Calu3 (cell line): ENCODE results near the gene TRIO. TPM values are rescaled to one million over a fixed set of nuclear protein-coding genes. Genes with fewer than 3 reads are reported as not detected.

Experiments used
- BruUV-seq: library from RNA; stranded (reverse); fragments of 400-500 nt; replicated peaks from 2 replicates; lab custom pipeline; 2021; lab: Mats Ljungman, UMichigan
- CTCF ChIA-PET: fragments of 300-600 bp; sonication (Branson Sonifier 250); formaldehyde crosslinking; loops from one replicate; lab custom pipeline; 2022; ENCODE audit warnings: antibody characterized with exemption; lab: Charles Lee
- DNase-seq: peaks from one replicate; pipeline ENCODE4 v3.0.0; 2022
- H3K27ac Mint-ChIP-seq: one replicate; pipeline ENCODE4 v1.8.0; 2022; ENCODE audit warnings: mixed read lengths; ENCODE audit not compliant: unreplicated experiment
- H3K27me3 Mint-ChIP-seq: one replicate; pipeline ENCODE4 v1.8.0; 2022; ENCODE audit warnings: mixed read lengths; ENCODE audit not compliant: unreplicated experiment
- H3K36me3 Mint-ChIP-seq: one replicate; pipeline ENCODE4 v1.8.0; 2022; ENCODE audit warnings: mild to moderate bottlenecking, moderate library complexity, mixed read lengths; ENCODE audit not compliant: insufficient read depth, unreplicated experiment
- H3K4me1 Mint-ChIP-seq: one replicate; pipeline ENCODE4 v1.8.0; 2022; ENCODE audit warnings: mild to moderate bottlenecking, low read depth, mixed read lengths; ENCODE audit not compliant: unreplicated experiment
- H3K4me3 Mint-ChIP-seq: one replicate; pipeline ENCODE4 v1.8.0; 2022; ENCODE audit warnings: mild to moderate bottlenecking, low read depth, moderate library complexity, mixed read lengths; ENCODE audit not compliant: unreplicated experiment
- H3K9me3 Mint-ChIP-seq: one replicate; pipeline ENCODE4 v1.8.0; 2022; ENCODE audit warnings: low read depth, mixed read lengths; ENCODE audit not compliant: unreplicated experiment
- intact Hi-C: fragments of 100-400 bp; cut with micrococcal nuclease; formaldehyde crosslinking; loops from one replicate; pipeline ENCODE4 v1.10.0; 2022; ENCODE audit not compliant: unreplicated experiment
- total RNA-seq: library from RNA; stranded (reverse); gene quantifications from 2 replicates; pipeline ENCODE4 v1.2.3, GENCODE V29; 2022
- TF ChIP-seq, protein P1 (sequence below): fragments of 200-600 bp; IDR thresholded peaks from one replicate; pipeline ENCODE4 v1.8.0; 2022; ENCODE audit warnings: antibody characterized with exemption; ENCODE audit not compliant: unreplicated experiment

The TRIO gene
- total RNA-seq, 1 experiment from 2014 or later: 183 TPM

DNA sequence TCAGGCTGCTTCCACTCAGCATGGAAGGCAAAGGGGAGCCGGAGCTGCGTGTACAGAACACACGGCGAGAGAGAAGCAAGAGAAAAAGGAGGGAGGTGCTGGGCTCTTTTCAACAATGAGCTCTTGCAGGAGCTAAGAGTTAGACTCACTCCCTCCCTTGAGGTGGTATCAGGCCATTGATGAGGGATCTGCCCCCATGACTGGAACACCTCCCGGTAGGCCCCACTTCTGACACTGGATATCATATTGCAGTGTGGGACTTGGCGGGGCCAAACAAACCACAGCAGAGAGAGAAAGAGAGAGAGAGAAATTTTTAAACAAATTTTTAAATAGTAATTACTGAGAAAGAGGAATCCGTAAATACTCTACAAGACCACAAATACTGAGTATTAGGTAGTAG lies 182.2 kb downstream of the TRIO start:
- no peaks in the 10 kb centered on the region for H3K4me1 Mint-ChIP-seq
- H3K27ac Mint-ChIP-seq: no peak overlapping the region
- no TSS peak for BruUV-seq
- intact Hi-C loops: no loop called here
- TF ChIP-seq, protein P1, sequence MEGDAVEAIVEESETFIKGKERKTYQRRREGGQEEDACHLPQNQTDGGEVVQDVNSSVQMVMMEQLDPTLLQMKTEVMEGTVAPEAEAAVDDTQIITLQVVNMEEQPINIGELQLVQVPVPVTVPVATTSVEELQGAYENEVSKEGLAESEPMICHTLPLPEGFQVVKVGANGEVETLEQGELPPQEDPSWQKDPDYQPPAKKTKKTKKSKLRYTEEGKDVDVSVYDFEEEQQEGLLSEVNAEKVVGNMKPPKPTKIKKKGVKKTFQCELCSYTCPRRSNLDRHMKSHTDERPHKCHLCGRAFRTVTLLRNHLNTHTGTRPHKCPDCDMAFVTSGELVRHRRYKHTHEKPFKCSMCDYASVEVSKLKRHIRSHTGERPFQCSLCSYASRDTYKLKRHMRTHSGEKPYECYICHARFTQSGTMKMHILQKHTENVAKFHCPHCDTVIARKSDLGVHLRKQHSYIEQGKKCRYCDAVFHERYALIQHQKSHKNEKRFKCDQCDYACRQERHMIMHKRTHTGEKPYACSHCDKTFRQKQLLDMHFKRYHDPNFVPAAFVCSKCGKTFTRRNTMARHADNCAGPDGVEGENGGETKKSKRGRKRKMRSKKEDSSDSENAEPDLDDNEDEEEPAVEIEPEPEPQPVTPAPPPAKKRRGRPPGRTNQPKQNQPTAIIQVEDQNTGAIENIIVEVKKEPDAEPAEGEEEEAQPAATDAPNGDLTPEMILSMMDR: no peak
- CTCF ChIA-PET: interaction anchor here (0.6 kb wide), 1 partner anchor 337 kb away, joined by 3 read pairs; no protein-coding TSS in a partner anchor
- no peak for DNase-seq
- no peak overlapping the region for H3K4me3 Mint-ChIP-seq
- no peaks in the 10 kb centered on the region for H3K9me3 Mint-ChIP-seq
- peaks cover 13% of the 10 kb centered on the region for H3K36me3 Mint-ChIP-seq
- H3K27me3 Mint-ChIP-seq: no peaks in the 10 kb centered on the region

DNA sequence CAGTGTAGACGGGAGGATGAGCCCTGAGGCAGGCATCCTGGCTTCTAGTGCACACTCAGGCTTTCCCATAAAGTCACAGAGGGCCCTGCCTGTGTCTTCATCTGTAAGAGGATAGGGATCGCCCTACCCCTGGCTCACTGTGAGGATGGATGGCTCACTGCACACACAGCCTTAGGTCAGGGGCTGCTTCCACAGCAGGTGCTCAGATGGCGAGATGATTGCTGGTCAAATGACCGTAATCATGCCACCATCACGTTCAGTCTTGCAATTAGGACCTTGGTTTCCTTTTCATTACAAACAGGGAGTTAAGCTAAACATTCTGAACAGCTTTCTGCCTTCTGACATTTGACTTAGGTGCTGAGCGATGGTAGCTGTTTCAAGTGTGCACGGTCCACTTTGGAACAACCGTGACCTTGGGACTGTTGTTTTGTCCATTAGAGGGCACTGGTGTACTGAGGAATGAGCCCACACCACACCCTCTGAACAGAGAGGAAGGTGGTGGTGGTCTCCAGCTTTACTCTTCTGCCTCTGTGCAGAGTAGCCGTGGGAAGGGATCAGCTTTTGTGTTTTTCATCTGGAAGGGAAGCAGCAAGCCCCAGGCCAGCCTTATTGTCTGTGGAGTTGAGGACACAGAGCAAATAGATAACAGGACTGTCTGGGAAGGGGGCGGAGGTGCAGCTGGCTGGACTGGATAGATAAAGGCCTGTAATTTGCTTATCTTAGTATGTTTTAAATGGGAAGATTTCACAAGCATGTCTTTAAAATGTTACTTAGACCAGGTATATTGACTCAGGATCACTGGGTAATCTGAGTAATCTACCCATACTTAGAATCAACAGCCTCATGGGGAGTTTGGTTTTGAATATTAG lies 183.1 kb downstream of the TRIO start:
- CTCF ChIA-PET: no interaction called here
- Mint-ChIP-seq H3K36me3 (peaks cover 18% of the 10 kb centered on the region), H3K4me3 (no peak overlapping the region), H3K27ac (no peak overlapping the region), H3K9me3 (no peaks in the 10 kb centered on the region), H3K4me1 (no peaks in the 10 kb centered on the region), H3K27me3 (no peaks in the 10 kb centered on the region)
- BruUV-seq: no TSS peak
- TF ChIP-seq, protein P1: no peak
- intact Hi-C loops: no loop called here
- DNase-seq: no peak

DNA sequence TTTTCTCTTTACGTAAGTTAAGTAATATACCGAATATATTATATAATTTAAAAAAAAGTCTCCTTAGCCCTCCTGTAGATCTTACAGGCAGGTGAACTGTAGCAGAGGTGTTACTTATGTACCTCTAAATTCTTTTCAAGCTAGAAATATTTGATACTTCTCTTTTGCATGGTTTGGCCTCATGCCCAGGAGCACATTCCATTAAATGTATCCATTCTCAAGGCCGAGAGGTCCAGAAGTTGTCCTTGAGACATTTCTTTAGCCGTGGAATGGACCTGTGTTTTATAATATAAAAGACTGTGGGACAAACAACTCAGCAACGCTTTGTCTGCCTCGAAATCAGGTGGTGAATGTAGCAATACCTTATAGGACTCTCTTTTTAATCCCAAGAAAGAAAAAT lies 184.5 kb downstream of the TRIO start:
- H3K27ac Mint-ChIP-seq: no peak overlapping the region
- intact Hi-C loops: no loop called here
- peaks cover 9% of the 10 kb centered on the region for H3K36me3 Mint-ChIP-seq
- BruUV-seq: no TSS peak
- H3K27me3 Mint-ChIP-seq: no peaks in the 10 kb centered on the region
- H3K9me3 Mint-ChIP-seq: no peaks in the 10 kb centered on the region
- TF ChIP-seq, protein P1: no peak
- CTCF ChIA-PET: no interaction called here
- no peaks in the 10 kb centered on the region for H3K4me1 Mint-ChIP-seq
- no peak for DNase-seq
- H3K4me3 Mint-ChIP-seq: no peak overlapping the region

DNA sequence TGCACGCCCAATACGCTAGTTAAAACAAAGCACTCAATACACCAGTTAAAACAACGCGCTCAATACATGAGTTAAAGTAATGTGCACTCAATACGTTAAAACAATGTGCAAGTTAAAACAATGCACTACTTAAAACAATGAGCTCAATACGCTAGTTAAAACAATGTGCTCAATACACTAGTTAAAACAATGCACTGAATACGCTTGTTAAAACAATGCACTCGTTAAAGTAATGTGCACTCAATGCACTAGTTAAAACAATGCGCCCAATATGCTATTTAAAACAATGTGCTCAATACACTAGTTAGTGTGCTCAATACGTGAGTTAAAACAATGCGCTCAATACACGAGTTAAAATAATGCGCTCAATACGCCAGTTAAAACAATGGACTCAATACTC lies 185.0 kb downstream of the TRIO start:
- Mint-ChIP-seq H3K4me1 (no peaks in the 10 kb centered on the region), H3K36me3 (peaks cover 9% of the 10 kb centered on the region), H3K4me3 (no peak overlapping the region), H3K27me3 (no peaks in the 10 kb centered on the region), H3K27ac (no peak overlapping the region), H3K9me3 (no peaks in the 10 kb centered on the region)
- CTCF ChIA-PET: interaction anchor here (0.5 kb wide), 1 partner anchor 289 kb away, joined by 7 read pairs; no protein-coding TSS in a partner anchor
- BruUV-seq: no TSS peak
- TF ChIP-seq, protein P1: no peak
- intact Hi-C loops: no loop called here
- no peak for DNase-seq
